A673 (cell line): ENCODE results near the gene MYLK2.

Experiments used
- CTCF ChIP-seq: fragments of 300-800, 200-600 bp; sonication (generic); conservative IDR thresholded peaks from 2 replicates; pipeline ENCODE4 v1.5.1; 2017; ENCODE audit warnings: low read depth, mild to moderate bottlenecking, antibody characterized with exemption, low read length, moderate library complexity, mixed read lengths
- EZH2 ChIP-seq: fragments of 200-600 bp; sonication (generic); IDR thresholded peaks from 2 replicates; pipeline ENCODE4 v1.6.1; 2017; ENCODE audit warnings: borderline replicate concordance, low read depth, mild to moderate bottlenecking, mixed read lengths, antibody characterized with exemption, low read length; ENCODE audit not compliant: poor library complexity, severe bottlenecking

GRCh38 chr20:31840906-31841816 is 22.0 kb downstream of the MYLK2 start:
- TF ChIP-seq CTCF: no peak
- no peak for TF ChIP-seq EZH2
